ENCODE data around the gene PYROXD2. TPM values are rescaled to one million over a fixed set of nuclear protein-coding genes. Genes with fewer than 3 reads are reported as not detected.

PYROXD2 gene
- polyA plus RNA-seq, 1 of the 3 experiments (the other 2 are of a cell fraction): 26.7 TPM

GRCh38 chr10:98458809-98459784, 44.1 kb upstream of the PYROXD2 start:
- Histone ChIP-seq H3K9ac (no peak overlapping the region), H3K27me3 (ENCODE audit: insufficient read depth) (no peaks in the 10 kb centered on the region), H2AFZ (ENCODE audit: low read depth) (no peak overlapping the region), H3K36me3 (replicated peaks in 1 of 2; ENCODE audit: control insufficient read depth in 1 of 2, insufficient read depth in 2 of 2, low read length in 1 of 2) (no peaks in the 10 kb centered on the region), H3K4me1 (ENCODE audit: control insufficient read depth in 1 of 2, insufficient read depth in 2 of 2, low read depth in 1 of 2, low read length in 1 of 2) (peaks cover 0 to 20% of the 10 kb centered on the region in 2 experiments; a peak in 2 of 4 replicates), H3K4me2 (no peak overlapping the region), H3K4me3 (ENCODE audit: low read depth in 2 of 2, low read length in 1 of 2) (no peak overlapping the region), H4K20me1 (ENCODE audit: insufficient read depth) (no peaks in the 10 kb centered on the region), H3K9me2 (no peaks in the 10 kb centered on the region), H3K27ac (ENCODE audit: low read depth in 2 of 2, low read length in 1 of 2) (no peak overlapping the region), H3K9me3 (no peaks in the 10 kb centered on the region), H3K79me2 (ENCODE audit: insufficient read depth) (no peaks in the 10 kb centered on the region), H3F3A (replicated peaks; ENCODE audit: insufficient read depth) (peaks cover 4% of the 10 kb centered on the region)
- TF ChIP-seq RAD21 (IDR thresholded peaks at IDR 0.05; ENCODE audit: low read length): no peak
- DNase-seq: no peak
- ChIA-PET POLR2A (interaction anchor here (0.6 kb wide), 1 partner anchor 865 kb away, joined by 4 read pairs; no protein-coding TSS in a partner anchor), CTCF (interaction anchor here (0.8 to 3.1 kb wide), 3 partner anchors 9 to 150 kb away, joined by 3 to 13 read pairs (median 3); no protein-coding TSS in a partner anchor)
- WGBS (ENCODE audit: low lambda C conversion rate): 87% methylated on average over 8 of the region's 15 CpGs

- Histone ChIP-seq H3K27ac (ENCODE audit: low read depth in 2 of 2, low read length in 1 of 2) (no peak overlapping the region), H3K9me2 (no peaks in the 10 kb centered on the region), H4K20me1 (ENCODE audit: insufficient read depth) (no peaks in the 10 kb centered on the region), H3K27me3 (ENCODE audit: insufficient read depth) (no peaks in the 10 kb centered on the region), H3K79me2 (ENCODE audit: insufficient read depth) (no peaks in the 10 kb centered on the region), H3K9ac (no peak overlapping the region), H3F3A (replicated peaks; ENCODE audit: insufficient read depth) (peaks cover 4% of the 10 kb centered on the region), H2AFZ (ENCODE audit: low read depth) (no peak overlapping the region), H3K4me3 (ENCODE audit: low read depth in 2 of 2, low read length in 1 of 2) (no peak overlapping the region), H3K4me2 (no peak overlapping the region), H3K4me1 (ENCODE audit: control insufficient read depth in 1 of 2, insufficient read depth in 2 of 2, low read depth in 1 of 2, low read length in 1 of 2) (peaks cover 0 to 20% of the 10 kb centered on the region in 2 experiments; a peak in 2 of 4 replicates), H3K36me3 (replicated peaks in 1 of 2; ENCODE audit: control insufficient read depth in 1 of 2, insufficient read depth in 2 of 2, low read length in 1 of 2) (no peaks in the 10 kb centered on the region), H3K9me3 (no peaks in the 10 kb centered on the region)
- ChIA-PET CTCF (interaction anchor here (3.1 kb wide), 1 partner anchor 10 kb away, joined by 13 read pairs; no protein-coding TSS in a partner anchor), POLR2A (no interaction called here)
- DNase-seq: no peak
- WGBS (ENCODE audit: low lambda C conversion rate): 68% methylated on average over 8 of the region's 8 CpGs
- TF ChIP-seq TAF1 (IDR thresholded peaks at IDR 0.05; ENCODE audit: borderline replicate concordance, low read depth, low read length) (no peak), TCF12 (IDR thresholded peaks at IDR 0.05) (no peak), POLR2AphosphoS5 (IDR thresholded peaks at IDR 0.05; ENCODE audit: low read depth, low read length) (no peak)
- TF ChIP-seq, protein P1, sequence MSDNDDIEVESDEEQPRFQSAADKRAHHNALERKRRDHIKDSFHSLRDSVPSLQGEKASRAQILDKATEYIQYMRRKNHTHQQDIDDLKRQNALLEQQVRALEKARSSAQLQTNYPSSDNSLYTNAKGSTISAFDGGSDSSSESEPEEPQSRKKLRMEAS (IDR thresholded peaks at IDR 0.05; ENCODE audit: low read depth): no peak
- TF ChIP-seq, protein P2, sequence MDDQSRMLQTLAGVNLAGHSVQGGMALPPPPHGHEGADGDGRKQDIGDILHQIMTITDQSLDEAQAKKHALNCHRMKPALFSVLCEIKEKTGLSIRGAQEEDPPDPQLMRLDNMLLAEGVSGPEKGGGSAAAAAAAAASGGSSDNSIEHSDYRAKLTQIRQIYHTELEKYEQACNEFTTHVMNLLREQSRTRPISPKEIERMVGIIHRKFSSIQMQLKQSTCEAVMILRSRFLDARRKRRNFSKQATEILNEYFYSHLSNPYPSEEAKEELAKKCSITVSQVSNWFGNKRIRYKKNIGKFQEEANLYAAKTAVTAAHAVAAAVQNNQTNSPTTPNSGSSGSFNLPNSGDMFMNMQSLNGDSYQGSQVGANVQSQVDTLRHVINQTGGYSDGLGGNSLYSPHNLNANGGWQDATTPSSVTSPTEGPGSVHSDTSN (IDR thresholded peaks at IDR 0.05): no peak
Measured at GRCh38 chr10:98457721-98458120, 42.7 kb upstream of the PYROXD2 start.
